ENCODE data around the gene SLC4A3.

The SLC4A3 gene, protein sequence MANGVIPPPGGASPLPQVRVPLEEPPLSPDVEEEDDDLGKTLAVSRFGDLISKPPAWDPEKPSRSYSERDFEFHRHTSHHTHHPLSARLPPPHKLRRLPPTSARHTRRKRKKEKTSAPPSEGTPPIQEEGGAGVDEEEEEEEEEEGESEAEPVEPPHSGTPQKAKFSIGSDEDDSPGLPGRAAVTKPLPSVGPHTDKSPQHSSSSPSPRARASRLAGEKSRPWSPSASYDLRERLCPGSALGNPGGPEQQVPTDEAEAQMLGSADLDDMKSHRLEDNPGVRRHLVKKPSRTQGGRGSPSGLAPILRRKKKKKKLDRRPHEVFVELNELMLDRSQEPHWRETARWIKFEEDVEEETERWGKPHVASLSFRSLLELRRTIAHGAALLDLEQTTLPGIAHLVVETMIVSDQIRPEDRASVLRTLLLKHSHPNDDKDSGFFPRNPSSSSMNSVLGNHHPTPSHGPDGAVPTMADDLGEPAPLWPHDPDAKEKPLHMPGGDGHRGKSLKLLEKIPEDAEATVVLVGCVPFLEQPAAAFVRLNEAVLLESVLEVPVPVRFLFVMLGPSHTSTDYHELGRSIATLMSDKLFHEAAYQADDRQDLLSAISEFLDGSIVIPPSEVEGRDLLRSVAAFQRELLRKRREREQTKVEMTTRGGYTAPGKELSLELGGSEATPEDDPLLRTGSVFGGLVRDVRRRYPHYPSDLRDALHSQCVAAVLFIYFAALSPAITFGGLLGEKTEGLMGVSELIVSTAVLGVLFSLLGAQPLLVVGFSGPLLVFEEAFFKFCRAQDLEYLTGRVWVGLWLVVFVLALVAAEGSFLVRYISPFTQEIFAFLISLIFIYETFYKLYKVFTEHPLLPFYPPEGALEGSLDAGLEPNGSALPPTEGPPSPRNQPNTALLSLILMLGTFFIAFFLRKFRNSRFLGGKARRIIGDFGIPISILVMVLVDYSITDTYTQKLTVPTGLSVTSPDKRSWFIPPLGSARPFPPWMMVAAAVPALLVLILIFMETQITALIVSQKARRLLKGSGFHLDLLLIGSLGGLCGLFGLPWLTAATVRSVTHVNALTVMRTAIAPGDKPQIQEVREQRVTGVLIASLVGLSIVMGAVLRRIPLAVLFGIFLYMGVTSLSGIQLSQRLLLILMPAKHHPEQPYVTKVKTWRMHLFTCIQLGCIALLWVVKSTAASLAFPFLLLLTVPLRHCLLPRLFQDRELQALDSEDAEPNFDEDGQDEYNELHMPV
- long read RNA-seq, donor 1, full-length matches to known transcripts, result 1 of 1 reads
- long read RNA-seq, donor 1, partial matches to known transcripts, result 0 of 1 reads
- long read RNA-seq, donor 1, other reads (novel, unspliced or antisense), result 0 of 1 reads
- long read RNA-seq, donor 2, result 0 reads
- long read RNA-seq, donor 3, result 0 reads
- long read RNA-seq, donor 4, result 0 reads
- long read RNA-seq, donor 5, result 0 reads
- long read RNA-seq, donor 6, result 0 reads
- long read RNA-seq, donor 7, result 0 reads
- long read RNA-seq, donor 8, result 0 reads

DNA sequence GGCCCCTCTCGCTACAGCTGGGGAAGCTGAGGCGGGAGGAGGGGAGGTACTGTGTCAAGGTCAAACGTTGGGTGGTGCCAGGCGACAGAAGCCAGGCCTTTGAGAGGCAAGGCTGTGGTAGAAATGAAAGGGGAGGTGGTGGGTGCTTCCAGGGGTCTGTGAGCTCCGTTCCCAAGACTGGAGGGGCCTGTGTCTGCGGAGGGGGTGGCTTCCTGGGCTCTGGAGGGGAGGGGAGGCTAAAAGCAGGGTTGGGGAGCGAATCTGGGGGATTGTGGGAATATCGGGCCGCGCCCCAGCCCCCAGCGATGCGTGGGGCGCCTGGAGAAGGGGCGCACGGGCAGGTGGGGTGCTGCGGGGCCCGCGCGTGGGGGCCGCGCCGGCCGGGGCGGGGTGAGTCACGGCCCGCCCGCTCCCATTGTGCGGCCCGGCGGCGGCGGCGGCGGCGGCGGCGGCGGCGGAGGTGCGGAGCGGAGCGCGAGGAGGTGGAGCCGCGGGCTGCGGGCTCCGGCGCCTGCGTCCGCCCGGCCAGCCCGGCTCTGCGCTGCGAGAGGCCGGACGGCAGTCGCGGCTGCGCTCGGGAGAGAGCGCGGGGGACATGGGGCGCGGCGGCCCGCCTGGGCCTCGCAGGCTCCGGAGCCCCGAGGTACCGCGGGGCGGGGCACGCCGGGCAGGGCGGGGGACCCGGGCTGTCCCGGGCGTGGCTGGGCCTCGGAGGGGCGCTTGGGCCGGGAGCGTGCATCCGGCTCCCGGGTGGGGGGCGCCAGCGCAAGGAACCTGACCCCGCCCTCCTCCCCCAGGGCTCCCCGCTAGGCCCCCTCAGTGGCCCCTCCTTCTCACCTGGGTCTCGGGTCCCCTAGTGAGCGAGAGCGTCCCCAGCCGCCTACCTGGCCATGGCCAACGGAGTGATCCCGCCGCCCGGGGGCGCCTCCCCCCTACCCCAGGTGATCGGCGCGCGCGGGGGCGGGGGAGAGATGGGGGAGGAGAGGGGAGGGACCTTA lies at the start of gene SLC4A3:
SLC4A3 (plus strand) TSS at position 528 of the 998 bp plus-strand sequence; CDS start at position 891, 363 bp downstream.
- no peak for DNase-seq

DNA sequence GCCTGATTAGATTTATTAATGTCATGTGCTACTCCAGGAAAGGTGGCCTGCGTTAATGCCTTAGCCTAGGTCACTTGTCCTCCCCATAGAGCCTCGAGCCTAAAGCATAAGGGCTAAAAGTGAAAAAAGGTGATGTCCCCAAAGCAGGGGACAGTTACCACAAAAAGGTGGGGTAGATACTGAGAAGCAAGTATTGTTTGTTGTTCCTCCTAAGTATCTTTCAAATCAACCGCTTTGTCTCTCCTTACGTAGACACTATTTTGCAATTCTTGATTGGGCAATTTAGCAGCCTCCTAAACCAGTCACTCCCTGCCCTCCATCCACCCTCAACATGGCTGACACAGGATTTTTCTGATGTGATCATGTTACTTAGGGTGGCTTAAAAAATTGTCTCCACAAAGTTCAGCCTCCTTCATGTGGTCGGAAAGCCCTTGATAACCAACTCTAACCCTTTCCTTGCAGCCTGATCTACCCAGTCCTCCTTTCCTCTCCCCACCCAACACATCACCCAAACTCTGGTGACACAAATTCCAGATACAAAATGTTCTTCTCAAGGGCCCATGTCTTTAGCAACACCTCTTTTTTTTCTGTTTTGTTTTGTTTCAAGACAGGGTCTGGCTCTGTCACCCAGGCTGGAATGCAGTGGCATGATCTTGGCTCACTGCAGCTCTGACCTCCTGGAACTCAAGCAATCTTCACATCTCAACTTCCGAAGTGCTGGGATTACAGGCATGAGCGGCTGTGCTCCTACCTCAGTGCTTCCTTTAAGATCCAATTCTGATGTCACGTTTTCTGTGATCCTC lies 48.4 kb upstream of the SLC4A3 start:
- DNase-seq, result no peak

DNA sequence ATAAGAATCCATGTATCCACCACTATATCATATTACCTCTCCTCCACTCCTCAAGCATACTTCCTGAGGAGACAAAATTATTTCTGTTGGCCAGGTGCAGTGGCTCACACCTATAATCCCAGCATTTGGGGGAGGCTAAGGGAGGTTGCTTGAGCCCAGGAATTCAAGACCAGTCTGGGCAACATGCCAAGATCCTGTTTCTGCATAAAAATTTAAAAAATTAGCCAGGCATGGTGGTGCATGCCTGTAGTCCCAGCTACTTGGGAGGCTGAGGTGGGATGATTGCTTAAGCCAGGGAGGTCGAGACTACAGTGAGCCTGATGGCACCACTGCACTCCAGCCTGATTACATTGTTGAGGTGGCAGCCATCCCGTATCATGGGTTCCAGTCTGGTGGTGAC lies 46.1 kb upstream of the SLC4A3 start:
- no peak for DNase-seq

DNA sequence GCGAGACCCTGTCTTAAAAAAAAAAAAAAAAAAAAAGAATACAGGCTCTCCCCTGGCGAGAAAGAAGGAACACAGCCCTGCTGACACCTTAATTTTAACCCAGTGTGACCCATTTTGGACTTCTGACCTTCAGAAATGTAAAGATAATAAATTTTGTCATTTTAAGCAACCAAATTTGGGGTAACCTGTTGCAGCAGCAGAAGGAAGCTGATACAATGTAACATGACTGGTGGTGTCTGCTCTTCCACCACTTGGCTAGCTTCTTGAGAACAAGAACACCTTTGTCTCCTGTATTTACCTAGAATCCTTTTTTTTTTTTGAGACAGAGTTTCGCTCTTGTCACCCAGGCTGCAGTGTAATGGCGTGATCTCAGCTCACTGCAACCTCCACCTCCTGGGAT lies 36.3 kb upstream of the SLC4A3 start:
- no peak for DNase-seq

DNA sequence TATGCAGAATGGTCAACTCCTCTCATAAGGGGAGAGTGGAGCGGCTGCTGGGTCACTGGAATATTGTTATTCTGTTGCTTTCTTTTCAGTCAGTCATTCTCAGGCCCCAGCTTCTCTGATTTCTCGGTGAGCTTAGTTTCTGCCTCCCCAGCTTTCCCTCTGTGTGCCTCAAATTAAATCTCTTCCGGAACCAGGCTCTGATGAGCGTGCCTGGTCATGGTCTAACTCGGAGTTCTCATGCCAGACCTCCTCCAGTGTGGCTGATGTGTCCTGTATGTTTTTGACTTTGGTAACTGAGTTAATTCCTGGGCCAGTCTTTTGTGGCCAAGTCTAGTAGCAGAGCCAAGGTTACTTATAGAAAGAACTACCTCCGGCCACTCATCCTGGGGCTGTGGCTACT lies 34.7 kb upstream of the SLC4A3 start:
- no peak for DNase-seq

DNA sequence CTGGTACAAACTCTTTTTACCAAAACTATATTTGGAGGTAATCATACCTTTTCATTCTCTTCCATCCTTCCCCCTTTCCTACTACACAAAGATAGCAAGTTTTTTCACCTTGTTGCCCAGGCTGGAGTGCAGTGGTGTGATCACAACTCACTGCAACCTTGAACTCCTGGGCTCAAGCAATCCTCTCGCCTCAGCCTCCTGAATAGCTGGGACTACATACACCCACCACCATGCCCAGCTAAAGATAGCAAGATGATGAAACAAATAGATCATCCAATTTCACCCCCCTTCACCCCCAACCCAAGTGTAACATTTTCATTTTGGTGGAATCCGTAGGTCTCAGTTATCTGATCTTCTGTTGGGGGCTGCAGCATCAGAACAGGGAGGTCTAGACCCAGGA lies 34.3 kb upstream of the SLC4A3 start:
- no peak for DNase-seq

DNA sequence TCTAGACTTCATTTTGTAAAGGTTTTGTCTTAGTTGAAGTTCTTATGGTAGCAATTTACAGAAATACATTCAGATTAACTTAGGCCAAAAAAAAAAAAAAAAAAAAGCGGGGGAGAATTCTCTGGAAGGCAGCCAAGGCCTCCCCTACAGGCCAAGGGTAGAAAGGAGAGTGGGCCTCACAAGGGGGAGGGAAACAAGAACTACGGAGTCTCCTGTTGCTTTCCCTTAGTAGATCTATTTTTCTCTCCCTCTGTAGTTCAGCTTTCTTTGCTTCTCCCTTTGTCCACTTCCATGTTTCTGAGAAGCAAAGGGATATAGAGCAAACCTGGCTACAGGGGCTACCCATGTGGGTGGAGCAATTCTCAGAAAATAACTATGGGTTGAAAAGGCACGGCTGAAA lies 32.2 kb upstream of the SLC4A3 start:
- DNase-seq, result peak; percentile 49

DNA sequence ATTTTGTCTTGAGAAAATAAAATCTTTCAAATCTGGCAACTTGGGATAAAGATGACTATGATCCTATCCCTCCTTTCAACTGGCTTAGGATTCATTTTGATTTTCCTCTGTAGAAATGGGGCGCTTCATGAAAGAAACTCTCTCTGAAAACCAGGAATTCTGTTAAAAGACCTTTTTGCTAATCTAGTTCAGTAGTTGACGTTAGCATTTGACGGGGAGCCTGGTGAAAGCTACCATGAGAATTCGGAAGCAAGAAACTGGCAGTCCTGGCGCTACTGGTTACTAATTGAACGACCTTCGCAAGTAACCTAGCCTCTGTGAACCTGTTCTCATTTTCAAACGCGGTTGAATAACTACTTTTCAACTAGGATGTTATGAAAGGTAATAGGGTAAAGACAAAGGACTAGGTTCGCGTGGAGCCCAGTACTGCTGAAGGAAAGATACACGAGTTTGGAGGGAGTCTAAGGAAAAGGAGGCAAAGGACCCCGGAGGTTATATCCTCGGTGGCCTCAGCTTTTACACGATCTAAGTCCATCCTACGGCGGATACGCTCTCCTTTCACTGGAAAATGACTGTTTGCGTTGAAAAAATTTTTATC lies 30.4 kb upstream of the SLC4A3 start:
- peak; percentile 84 for DNase-seq

DNA sequence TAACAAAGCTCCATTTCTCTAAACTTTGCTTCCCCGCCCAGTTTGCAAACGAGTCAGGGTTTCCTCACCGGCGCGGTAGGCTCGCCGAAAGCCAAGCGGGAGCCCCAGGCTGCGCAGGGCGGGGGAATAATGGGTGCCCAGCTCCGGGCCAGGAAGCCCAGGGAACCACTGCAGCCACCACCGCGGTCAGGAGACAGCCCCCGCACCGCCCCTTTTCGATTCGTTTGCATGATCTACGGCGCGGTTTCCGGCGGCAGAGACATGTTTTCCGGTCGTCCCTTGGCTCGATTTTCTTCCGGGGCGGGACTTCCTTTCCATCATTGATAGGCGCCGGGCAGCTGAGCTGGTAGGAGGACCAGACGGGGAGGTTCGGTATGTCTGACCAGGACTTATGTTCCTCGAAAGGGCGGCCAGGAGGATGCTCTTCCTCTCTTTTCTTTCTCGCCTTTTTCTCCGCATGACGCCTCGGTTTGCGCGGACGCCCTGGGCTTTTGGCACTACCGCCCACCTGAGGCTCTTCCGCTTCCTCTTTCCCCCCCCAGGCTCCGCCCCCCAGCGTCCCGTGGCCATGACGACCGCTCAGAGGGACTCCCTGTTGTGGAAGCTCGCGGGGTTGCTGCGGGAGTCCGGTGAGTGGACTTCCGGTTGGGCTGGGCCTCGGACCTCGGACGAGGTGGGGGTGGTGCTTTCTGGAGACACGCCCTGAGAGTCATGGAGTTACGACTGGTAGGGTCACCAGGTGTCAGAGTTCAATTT lies 29.7 kb upstream of the SLC4A3 start, which contains the start of gene STK11IP:
STK11IP (plus strand) TSS at position 306 of the 756 bp plus-strand sequence; CDS start at position 569, 263 bp downstream.
- DNase-seq, result peak; percentile 99

DNA sequence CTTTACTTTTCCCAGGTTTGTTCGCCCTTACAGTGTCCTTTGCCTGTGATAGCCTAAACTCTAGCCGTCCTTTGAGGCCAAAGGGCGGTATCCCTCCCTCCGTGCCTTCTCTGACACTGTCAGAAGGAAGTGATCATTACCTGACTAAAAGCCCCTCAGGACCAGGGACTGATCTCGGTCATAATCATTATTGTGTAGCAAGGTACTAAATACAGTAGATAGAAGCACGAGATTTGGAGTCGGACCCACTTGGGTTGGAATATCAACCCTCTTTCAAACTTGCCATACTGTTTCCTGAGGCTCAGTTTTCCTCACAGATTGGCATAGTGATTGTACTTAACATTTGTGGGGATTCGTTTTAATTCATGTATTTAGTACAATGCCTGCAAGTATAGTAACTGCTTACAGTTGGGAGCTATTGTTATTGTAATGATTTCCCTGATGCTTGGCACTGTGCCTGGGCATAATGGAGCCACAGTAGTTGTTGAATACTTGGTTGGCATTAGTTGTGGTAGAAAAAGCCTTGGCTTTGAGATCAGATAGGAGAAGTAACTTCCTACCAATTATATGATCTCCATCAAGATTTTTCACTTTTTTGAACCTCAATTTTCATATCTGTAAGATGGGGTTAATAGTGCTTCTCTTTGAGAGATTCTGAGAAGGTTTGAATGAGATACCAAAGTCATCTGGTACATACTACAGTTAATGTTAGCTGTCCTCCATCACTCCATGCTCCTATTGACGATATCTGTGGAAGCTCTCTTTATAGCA lies 28.9 kb upstream of the SLC4A3 start:
- DNase-seq, result no peak

DNA sequence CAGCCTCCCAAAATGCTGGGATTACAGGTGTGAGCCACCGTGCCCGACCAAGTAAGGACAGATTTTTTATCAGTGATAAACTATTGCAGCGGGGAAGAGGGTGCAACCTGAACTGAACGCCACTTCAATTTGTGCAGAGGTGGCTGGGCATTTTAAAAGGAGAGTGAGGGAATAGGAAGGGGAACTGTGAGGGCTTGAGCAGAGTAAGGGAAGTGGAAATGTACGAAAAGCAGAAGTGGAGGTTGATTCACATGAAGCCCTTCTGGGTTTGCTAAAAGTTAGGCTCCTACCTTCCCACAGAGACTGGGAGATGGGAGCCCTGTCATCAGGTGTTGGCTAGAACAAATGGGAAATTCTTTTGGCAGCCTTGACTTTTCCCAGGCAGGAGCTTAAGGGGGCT lies 23.7 kb upstream of the SLC4A3 start:
- no peak for DNase-seq

DNA sequence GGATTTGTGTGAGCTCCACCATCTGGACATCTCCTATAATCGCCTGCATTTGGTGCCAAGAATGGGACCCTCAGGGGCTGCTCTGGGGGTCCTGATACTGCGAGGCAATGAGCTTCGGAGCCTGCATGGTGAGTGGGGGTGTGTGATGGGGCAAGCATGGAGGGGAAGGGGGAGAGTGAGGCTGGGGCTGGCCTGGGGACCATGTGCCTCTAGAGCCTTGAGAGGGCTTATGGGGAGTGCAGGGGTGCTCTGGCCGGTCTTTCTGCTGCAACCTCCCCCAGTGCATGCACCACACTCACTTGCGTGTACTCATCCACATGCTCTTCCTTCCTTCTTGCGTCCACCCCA lies 21.8 kb upstream of the SLC4A3 start:
- no peak for DNase-seq

DNA sequence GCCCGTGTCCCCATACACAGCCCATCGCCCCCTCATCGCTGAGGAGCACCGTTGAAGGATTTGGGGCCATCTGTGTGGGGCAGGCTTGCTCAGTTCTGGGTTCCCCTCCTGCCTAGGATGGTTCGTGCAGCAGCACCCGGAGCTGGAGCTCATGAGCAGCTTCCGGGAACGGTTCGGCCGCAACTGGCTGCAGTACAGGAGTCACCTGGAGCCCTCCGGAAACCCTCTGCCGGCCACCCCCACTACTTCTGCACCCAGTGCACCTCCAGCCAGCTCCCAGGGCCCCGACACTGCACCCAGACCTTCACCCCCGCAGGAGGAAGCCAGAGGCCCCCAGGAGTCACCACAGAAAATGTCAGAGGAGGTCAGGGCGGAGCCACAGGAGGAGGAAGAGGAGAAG lies 19.5 kb upstream of the SLC4A3 start:
- DNase-seq, result no peak

DNA sequence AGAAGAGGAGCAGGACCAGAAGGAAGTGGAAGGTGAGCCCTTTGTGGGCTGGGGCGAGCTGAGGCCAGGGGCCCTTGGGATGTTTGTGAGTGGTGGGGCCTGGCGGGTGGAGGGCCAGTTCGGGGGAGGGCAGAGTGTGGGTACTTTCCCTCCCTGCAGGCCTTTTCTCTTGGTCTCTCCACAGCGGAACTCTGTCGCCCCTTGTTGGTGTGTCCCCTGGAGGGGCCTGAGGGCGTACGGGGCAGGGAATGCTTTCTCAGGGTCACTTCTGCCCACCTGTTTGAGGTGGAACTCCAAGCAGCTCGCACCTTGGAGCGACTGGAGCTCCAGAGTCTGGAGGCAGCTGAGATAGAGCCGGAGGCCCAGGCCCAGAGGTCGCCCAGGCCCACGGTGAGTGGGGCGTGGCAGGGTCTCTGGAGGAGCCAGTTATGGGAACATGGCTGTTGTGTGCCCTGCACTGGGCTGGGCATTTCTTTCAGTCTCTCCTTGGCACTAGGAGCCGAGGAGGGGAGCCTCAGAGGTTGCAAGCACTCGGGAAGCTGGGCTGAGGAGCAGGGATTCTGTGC lies 18.9 kb upstream of the SLC4A3 start:
- DNase-seq, result no peak

DNA sequence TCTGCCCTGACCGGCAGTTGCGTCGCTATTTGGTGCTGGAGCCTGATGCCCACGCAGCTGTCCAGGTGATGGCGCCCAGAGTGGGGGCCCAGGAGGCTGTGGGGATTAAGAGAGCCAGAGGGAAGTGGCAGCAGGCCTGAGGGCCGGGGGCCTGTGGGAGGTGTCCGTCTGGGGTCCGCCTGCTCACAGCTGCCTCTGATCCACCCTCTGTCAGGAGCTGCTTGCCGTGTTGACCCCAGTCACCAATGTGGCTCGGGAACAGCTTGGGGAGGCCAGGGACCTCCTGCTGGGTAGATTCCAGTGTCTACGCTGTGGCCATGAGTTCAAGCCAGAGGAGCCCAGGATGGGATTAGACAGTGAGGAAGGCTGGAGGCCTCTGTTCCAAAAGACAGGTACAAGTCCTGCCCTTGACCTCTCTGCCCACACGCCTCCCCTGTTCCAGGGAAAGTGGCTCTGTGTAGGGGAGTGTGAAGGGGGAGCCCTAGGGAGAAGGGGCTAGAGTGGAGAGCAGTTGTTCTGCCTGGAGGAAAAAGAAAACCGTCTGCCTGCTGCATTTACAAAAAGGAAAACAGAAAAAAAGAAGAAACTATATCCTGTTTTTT lies 18.2 kb upstream of the SLC4A3 start:
- no peak for DNase-seq

DNA sequence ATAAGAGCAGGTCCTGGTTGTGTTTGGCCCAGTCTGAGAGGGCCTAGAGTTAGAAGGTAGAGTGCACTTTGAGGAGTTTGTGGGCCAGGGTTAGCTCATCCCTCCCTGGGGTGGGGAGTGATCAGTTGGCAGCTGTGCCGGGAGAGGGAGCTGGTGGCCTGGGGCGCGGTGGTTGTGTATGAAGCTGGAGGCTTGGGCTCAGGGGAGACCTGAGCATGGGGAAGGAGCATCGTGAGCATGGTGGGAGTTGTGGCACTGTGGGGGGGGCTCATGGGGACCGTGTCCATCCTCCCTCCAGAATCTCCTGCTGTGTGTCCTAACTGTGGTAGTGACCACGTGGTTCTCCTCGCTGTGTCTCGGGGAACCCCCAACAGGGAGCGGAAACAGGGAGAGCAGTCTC lies 16.1 kb upstream of the SLC4A3 start:
- no peak for DNase-seq

All from right kidney (tissue), 9 donors.